ENCODE data around the gene VAC14.
"Not testable (repeated sequence)": the region's sequence is repeated elsewhere in the genome, so short reads cannot be mapped to it uniquely, and the experiment has no call there.

Gene VAC14

DNA sequence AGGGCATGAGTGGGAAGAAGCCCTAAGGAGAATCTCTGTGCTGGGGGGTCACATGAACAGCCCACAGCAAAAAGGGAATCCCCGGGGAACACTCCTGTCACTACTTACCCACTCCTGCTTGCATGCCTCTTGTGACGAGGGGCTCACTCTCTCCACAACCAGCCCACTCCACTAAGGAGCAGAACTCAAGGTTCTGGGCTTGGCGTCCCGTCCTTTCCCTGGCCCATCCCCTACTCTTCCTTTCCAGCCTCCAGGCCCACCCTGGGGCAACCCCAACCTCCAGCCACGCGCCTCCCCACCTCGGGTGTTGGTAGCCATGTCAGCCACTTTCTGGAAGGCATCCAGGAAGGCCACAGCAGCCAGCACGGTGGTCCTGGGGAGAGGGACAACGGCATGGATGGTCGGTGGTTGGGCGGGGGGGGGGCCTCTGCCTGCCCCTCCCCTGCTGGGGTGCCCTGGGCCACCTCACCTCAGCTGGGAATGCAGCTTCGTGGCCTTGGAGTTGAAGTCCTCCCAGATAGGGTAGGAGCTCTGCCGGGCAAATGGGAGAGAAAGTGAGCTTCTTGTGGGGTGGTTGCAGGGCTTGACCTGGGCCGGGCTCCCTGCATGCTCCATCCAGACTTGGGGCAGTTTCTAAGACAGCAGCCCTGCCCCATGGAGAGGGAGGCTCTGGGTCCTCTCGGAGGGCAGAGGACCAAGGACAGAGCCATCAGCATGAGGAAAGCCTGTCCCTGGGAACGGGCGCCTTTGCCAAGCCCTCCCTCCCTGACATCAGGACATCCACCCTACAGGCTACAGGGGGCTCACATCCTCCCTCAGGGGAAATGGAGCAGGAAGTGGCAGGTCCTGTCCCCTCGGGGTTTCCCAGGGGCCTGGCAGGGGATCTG lies 120.2 kb downstream of the VAC14 start:
- no peak for DNase-seq (ENCODE audit: low read depth)

DNA sequence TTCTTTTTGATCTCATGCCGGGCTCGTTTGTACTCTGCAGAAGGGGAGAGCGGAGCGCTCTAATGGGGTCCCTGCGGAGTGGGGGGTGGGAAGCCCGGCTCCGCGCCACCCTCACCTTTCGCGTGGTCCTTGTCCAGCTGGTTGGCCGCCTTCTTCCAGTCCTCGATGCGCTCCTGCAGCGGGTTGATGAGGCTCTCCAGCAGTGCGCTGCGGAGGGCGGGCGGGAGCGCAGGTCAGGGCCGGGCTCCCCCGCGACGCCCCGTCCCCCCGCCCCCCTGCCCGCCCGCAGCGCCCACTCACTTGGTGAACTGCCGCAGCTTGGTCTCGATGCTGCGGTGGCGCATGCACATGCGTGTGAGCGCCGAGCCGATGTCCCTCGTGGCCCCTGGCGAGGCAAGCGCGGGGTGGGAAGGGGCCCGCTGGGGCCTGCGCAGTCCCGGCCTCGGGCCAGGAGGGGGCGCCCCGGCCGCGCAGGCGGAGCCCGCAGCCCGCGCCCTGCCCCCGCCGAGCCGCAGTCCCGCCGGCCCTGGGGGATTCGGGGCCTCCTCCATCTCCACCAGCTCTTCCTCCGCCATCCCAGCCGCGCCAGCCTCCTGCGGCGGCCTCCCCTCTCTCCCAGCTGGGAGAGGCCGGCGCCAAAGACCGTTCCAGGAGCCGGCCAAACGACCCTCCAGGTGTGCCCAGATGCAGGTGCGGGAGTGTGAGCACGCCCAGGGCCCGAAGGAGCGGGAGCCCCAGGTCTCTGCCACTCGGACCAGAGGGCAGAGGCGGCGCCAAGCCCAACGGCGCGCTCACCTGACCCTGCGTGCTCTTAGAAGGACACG lies 121.1 kb downstream of the VAC14 start:
- no peak for DNase-seq (ENCODE audit: low read depth)

DNA sequence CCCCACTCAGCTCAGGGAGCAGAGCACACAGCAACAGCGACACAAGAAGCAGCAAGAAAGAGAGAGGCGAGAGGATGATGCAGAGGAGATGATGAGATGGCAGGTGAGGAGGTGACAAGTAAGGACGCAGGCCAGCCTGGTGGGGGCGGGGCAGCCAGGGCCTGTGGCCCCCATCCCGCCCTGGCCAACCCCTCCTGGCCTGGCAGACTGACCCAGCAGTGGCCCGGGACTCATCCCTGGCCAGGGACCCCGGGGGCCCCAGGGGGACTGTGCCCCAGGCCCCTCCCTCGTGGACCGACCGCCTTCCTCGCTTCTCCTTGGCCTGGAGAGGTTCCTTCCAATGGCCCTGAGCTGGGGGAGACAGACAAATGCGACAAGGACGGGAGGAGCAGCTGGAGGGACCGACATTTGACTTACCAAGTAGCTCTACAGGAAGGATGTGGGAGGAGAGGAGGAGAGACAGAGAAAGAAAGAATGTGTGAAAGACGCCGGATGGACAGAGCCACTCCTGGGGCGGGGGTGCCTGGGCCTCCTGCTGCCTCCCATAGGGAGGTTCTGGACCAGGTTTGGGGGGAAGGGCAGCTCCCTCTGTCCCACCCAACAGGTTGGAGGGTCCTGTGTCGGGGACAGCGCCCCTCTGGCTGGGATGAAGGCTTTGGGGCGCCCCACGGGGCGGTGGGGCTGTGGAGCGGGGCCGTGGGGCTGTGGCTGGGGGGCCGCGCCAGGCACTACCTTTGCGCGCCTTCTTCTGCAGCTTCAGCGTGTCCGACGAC lies 121.9 kb downstream of the VAC14 start:
- DNase-seq (ENCODE audit: low read depth): no peak

DNA sequence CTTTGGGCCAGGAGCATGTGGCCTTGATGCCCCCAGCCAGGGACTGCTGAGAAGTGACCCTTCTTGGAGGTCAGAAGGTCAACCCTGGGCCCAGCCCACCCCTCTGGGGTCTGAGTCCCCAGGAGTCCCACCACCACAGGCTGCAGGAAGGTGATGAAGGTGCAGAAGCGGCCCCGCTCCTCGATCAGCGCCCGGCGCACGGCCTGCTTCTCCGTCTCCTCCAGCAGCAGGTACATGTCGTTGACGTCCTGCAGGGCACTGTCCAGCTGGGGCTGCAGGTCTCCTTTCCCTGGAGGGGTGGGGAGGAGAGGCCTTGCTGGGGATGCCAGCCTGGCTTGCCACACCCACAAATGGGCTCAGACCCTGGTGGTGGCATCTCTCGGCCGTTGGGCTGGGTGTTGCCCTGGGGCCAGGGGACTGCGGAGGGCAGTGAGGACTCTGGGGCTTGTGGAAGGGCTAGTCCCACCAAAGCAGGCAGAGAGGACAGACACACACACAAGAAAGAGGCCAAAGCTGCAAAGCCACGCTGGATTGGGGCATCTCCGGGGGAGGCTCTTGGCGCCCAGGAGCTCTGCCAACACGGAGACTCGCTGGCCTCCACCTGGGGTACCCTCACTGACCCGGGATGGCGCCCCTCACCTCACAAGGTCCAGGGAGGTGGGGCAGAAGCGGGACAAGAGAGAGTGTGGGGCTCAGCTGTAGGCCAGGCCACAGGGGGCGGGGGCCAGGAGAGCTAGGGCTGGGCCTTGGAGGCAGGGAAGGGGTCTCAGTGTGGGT lies 122.6 kb downstream of the VAC14 start:
- DNase-seq (ENCODE audit: low read depth): no peak

DNA sequence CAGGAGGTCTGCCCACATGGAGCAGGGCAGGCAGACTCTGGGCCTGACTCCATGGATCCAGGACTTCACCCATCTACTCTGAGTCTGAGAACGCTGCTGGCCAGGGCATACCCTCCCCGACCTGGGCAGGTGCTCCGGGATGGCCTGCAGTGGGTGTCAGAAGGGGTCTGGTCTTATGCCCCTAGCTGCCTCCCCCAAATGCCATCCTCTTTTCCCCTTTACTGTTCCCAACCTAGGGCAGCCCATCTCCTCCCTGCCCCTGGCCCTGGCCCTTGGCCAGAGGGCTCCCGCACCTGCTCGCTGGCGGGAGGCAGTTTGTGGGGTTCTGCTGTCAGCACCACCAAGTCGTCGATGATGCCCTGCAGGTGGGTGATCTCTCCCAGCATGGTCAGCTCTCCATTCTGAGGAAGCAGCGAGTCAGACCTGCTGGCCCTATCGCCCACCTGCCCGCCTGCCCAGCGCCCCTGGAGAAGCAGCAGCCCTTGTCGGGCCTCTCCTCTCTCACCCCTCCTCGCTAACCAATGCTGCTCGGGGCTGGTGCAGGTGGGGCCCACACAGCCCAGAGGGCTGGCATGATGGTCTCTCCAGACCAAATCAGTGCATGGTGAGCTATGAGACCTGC lies 123.3 kb downstream of the VAC14 start:
- no peak for DNase-seq (ENCODE audit: low read depth)

DNA sequence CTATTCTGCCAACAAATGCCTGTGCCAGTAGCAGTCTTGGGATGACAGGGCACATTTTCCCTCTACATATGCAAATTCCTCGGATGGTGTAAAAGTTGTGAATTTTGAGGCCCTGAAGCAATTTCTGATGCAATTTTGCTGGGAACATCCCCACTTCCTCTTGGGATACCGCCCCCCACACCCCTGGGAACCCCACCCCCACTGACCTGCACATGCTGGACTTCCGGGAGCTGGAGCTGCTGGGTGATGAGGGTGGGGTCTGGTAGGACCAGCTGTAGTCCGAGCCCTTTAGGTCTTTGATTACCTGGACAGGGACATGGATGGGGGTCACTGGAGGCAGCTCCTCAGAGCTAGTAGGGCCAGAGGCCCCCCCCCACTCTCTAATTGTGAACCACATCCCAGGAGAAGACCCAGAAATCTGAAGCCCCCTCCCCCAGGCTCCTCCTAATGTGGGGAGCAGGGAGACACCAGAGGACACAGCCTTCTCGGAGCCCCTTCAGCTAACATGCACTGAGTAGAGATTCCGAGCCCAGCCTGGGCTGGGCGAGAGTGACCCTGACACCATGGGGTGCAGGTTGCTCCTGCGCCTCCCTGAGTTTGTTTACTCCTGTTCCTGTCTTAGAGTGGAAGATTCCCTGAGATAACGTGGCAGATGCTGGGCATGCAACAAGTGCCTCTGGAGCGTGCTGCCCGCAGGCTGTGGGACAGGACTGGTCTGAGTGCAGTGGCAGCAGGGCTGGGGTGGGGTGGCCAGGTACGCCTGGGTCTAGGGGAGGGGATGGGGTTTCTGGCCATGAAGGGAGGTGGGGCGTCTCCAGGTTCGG lies 124.1 kb downstream of the VAC14 start:
- DNase-seq (ENCODE audit: low read depth): no peak

DNA sequence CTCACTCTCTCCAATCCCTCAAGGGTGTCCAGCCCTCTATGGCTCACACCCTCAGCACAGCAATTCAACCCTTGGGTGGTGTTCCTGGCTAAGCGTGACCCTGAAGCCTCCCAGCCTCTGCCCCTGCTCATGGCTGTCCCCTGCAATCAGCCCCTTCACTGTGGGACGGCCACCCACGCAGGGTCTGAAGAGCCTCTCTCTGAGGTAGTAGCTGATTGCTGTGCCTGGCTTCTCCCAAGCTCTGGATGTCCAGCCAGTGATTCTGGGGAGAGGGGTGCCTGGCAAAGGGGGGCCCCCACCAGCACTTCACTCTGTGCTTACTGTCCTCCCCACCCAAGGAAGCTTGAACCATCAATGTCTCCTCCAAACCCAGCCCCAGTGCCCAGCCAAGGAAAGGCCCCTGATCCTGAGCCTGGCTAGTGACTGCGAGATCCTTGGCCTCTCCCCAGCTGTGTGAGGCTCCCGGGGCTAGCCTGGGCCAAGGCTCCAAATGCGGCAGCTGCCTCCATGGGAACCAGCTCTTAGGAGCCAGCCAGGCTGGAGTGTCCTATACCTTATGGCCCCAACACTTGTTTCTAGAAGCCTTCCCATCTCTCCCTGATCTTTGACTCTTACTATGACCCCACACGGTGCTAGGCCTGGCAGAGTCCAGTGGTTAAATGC lies 125.0 kb downstream of the VAC14 start:
- no peak for DNase-seq (ENCODE audit: low read depth)

DNA sequence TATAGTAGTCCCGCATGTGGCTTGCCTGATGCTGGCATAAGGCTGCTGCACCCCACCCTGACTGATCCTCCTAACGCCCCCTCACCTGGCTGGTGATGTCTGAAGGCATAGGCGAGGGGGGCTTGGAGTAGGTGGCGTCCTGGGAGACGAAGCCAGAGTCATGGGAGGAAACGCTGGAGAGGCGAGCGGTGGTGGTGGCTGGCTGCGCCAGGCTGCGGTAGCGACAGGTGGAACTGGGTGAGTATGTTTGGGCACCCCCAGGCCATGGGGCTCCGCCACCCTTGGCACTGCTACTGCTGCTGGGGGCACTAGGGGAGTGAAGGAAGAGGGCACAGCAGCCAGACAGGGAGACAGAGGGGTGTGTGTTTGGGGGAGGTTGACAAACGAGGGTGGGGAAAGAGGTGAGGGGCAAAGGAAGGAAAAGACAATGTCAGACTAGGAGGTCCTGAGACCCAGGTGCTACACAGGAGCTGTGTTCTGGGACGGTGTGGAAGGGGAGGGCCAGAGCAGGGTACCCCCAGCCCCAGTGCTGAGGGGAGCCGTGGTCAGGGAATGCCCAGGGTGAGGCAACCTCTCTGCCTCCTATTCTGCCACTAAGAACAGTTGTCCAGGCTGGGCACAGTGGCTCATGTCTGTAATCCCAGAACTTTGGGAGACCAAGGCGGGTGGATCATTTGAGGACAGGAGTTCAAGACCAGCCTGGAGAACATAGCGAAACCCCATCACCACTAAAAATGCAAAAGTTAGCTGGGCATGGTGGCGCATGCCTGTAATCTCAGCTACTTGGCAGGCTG lies 126.5 kb downstream of the VAC14 start:
- no peak for DNase-seq (ENCODE audit: low read depth)

DNA sequence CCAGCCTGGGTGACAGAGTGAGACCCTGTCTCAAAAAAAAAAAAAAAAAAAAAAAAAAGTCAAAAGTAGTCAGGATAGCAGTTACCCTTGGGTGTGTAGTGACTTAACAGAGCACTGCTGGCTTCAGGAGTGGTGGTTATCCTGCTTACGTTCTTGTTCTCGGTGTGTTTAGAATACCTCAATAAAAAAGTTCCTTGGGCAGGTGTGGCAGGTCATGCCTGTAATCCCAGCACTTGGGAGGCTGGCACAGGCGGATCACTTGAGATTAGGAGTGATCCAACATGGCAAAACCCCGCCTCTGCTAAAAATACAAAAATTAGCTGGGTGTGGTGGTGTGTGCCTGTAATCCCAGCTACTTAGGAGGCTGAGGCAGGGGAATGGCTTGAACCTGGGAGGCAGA lies 130.0 kb downstream of the VAC14 start:
- not testable (repeated sequence) for DNase-seq (ENCODE audit: low read depth)

DNA sequence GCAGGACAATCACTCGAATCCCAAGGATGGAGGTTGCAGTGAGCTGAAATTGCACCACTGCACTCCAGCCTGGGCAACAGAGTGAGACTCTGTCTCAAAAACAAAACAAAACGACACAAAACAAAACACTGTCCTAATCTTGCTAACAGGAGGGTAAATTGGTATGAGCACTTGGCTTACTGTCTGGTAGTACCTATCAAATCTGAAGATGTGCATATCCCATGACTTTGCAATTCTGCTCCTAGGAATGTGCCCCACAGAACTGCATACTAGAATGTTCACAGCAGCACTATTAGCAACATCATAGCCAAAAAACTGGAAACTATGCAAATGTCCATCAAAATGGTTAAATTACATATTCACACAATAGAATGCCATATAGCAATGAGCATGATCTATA lies 130.8 kb downstream of the VAC14 start:
- no peak for DNase-seq (ENCODE audit: low read depth)

DNA sequence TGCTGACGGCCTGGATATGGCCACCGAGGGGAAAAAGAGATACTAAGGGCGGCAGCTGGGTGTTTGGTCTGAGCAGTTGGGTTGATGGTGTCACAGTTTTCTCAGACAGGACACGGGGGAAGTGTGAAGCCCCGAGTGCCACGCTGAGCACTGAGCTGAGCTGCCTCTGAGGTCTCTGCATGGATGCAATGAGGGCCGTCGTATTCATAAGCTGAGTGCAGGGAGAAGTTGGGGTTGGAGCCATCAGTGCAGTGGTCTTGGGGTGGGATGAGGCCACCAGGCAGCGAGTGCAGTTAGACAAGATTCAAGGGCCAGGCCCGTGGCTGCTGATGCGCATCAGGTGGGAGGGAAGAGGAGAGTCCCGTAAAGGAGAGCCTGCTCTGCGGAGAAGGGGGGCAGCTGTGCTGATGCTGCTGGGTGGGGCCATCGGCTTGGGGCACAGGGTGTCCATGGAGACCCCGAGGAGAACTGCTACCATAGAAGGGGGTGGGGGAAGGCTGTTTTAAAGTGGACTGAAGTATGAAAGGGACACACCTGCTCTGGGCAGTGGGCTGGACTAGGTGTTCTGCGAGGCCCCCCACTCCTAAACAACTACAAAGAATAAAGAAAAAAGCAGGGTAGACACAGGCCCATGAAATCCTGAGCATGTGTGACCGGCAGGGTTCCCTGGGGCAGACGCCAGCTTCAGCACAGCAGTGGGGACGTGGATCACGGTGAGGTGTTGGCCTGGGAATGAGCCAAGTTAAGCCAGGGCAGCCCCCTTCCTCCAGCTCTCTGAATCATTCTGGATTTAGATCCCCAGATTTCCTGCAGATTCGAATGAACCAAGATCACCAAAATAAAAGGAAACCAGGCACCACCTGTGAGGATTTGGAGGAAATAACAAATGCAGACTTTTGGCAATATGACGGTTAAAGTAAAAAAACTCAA lies 134.9 kb downstream of the VAC14 start:
- DNase-seq (ENCODE audit: low read depth): no peak

DNA sequence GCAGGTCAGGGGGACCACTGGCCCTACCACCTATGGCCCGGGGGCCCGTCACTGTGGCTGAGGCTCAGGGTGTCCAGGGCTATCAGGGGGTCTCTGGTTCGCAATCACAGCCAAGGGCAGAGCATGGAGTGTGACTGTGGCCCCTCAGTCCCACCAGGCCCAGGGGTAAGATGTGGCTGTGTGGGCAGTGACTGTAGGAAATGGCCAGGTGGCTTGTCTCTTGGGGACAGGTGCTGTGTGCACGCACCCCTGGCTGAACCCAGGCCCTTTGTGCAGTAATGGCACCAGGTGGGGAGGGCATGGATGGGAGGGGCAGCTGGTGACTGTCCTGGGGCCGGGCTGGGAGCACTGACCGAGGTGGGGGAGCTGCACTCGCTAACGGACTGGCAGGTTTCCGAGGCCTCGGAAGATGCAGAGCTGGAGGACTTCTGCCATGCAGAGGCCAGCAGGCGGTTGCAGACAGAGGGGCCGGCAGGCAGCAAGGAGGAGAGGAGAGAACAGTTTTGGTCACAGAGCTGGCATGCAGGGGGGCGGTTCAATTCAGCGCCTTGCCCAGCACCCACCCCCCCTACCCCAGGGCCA lies 135.8 kb downstream of the VAC14 start:
- no peak for DNase-seq (ENCODE audit: low read depth)

DNA sequence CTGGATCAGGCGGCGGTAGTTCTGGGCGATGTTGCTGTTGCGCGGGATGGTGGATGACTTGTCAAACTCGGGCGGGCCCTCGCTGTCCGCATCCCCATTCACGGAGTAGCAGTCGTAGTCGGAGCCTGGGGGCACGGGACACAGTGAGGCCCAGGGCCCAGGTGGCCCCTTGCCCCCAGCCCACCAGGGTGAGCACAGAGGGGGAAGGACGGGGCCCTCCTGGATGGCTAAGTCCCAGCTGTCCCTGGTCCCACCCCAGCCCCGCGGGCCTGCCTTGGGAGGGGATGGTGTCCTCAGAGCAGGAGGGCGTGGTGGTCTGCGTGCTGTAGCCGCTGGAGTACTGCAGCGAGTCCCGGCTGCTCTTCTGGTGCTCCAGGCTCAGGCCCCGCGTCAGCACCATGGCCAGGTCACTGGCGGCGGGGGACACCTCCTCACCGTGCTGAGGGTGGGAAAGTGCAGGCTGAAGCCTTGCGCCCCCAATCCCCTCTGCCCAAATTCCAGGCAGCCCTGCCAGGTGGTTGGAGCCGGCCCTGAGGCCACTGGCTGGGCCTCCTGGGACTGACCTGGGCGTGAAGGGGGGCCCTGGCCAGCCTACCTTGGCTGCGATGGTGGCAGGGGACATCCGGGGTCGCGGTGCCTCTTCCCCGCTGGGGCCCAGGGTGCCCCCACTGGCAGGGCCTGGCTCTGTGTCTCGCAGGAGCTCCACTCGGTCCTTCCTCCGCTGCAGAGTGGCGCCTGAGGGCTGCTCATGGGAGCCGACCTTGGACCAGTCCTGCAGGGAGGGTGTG lies 136.4 kb downstream of the VAC14 start:
- no peak for DNase-seq (ENCODE audit: low read depth)

DNA sequence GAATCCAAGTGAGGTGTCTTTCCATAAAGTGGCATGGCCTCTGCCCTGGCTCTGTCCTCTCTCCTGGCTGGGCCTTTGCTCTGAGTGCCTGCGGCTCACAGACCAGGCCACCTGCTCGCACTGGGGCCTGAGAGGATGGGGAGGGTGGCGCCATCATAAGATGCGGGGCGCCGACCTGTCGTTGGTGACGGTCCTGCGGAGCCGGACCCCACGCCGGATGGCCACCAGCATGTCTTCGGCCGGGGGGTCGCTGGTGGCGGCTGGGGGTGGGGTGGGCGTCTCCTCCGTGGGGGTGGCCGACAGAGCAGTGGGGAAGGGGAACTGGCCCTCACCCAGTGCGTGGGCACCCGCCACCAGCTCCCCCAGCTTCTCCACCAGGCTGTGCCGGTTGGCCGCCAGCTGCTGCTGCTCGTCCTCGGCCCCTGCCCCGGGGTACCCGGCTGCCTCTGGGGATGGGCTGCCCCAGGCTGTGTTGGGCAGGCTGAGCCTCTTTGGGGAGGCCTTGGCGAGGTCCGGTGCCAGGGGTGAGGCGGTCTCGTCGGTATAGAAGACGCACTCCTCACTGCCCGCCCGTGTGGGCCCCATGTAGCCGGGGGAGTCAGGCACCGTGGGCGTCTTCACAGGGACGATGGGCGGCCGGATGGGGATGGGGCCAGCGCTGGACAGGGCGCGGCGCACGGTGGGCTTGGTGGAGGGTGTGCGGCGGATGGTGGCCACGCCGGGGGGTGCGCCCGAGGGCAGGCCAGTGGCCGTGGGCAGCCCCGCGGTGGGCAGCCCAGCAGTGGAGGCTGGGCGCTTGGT lies 137.2 kb downstream of the VAC14 start:
- no peak for DNase-seq (ENCODE audit: low read depth)

DNA sequence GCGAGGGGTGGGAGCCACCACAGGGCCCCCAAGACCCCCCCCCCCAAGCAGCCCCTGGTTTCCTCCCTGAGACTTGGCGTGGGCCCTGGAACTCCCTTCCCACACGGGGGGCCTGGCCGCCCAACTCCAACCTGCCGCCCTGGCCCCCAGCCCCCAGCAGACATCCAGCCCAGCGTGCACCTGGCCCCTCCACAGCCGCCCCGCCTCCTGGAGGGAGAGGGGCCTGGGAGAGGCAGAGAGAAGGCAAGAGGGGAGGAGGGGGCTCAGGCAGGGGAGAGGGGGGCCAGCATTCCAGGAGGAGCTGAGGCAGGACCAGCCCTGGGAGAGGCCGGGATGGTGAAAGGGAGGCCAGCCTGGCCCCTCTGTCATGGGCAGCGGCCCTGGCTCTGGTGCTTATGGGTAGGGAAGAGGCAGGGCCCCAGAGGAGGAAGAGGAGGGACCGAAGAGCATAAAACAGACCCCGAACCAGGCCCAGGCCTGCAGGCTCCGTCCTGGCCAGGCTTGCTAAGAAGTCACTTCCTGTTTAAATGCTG lies 137.9 kb downstream of the VAC14 start:
- no peak for DNase-seq (ENCODE audit: low read depth)

Data from stimulated activated CD4-positive, alpha-beta T cell treated with anti-CD3 and anti-CD28 coated beads, Interleukin-2, amount 100 ng/mL, for 4 hours (primary cell).